GM10847 (cell line): ENCODE results near the gene KCNN2.

ENCODE experiments used
- POLR2A ChIP-seq: IDR thresholded peaks from 2 replicates; pipeline ENCODE4 v1.6.1; 2011; ENCODE audit not compliant: insufficient read length; ENCODE audit errors: extremely low read depth

Gene KCNN2

GRCh38 chr5:114524221-114524620, 162.4 kb downstream of the KCNN2 start:
- TF ChIP-seq POLR2A: no peak

GRCh38 chr5:114544561-114544960, 182.7 kb downstream of the KCNN2 start:
- TF ChIP-seq POLR2A: no peak
